BJ (cell line): Measurements from ENCODE around the gene CLECL1. TPM values are rescaled to one million over a fixed set of nuclear protein-coding genes. Genes with fewer than 3 reads are reported as not detected.
"Not testable (repeated sequence)": the region's sequence is repeated elsewhere in the genome, so short reads cannot be mapped to it uniquely, and the experiment has no call there.

Experiments used
- CTCF ChIA-PET: fragments of 350-600 bp; formaldehyde crosslinking; extraction: SDS; loops from one replicate; lab custom pipeline; 2021; ENCODE audit warnings: antibody characterized with exemption, inconsistent platforms; lab: Yijun Ruan, JAX
- POLR2A ChIA-PET: fragments of 300-600 bp; sonication (Branson Sonifier 250); formaldehyde crosslinking; extraction: SDS; loops from one replicate; lab custom pipeline; 2021; ENCODE audit warnings: antibody characterized with exemption; lab: Charles Lee
- DNase-seq: peaks from one replicate; pipeline ENCODE4 v3.0.0-alpha.2; 2011; ENCODE audit warnings: low read depth
- H3K27me3 ChIP-seq: 2 replicates; pipeline ENCODE4 v1.6.0; 2011; ENCODE audit warnings: low read length; ENCODE audit not compliant: control insufficient read depth, insufficient read depth
- H3K36me3 ChIP-seq: 2 replicates; pipeline ENCODE4 v1.5.1; 2011; ENCODE audit warnings: low read length; ENCODE audit not compliant: control insufficient read depth, insufficient read depth
- H3K4me3 ChIP-seq: 2 replicates; pipeline ENCODE4 v1.5.1; 2011; ENCODE audit warnings: low read depth, mild to moderate bottlenecking, control low read depth, low read length
- polyA plus RNA-seq: library from polyadenylated mRNA; depleted of rRNA; stranded (reverse); fragments of >200 nt; gene quantifications from 2 replicates; pipeline ENCODE4 v1.2.3, GENCODE V29; 2011
- TF ChIP-seq, protein P1 (sequence below): IDR thresholded peaks from 2 replicates; pipeline ENCODE4 v1.5.1; 2011; ENCODE audit warnings: low read depth, mild to moderate bottlenecking, control low read depth, inconsistent platforms, low read length, moderate library complexity; ENCODE audit not compliant: insufficient read depth

The CLECL1 gene
- polyA plus RNA-seq, 1 experiment: not detected

DNA sequence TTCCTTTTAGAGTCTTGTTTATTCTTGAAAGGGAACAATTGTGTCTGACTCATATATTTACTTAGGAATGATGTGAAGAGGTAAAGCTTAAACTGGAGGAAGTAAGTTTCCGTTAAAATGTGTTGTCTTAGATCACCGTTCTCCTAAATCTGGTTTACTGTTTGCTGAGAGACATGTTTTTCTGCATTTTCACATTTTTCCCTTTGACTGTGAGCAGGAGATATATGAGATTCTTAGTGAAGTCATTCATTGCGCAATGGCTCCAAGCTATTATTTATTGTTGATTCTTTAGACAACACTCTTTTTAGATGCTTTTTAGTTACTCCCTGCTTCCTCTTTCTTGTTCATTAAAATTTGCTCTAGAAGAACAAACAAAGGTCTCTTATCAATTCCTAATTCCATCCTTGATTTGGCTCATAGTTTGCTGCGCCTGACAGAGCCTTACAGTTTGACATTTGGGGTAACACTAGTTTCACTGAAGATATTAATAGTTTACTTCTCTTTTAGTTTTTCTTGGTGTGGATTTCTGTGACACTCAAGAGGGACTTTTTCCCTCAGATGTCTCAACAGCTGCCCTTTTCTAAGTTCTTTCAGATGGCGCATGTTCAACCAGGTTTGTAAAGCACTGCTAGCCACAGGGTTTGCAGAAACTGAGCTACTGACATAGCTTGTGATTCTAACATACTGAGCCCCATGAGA is 11.4 kb downstream of the CLECL1 start:
- no peak overlapping the region for H3K4me3 ChIP-seq
- no peaks in the 10 kb centered on the region for H3K36me3 ChIP-seq
- ChIA-PET CTCF (interaction anchor here (0.6 to 1.1 kb wide), 4 partner anchors 9 to 313 kb away, joined by 3 to 8 read pairs (median 4); no protein-coding TSS in a partner anchor), POLR2A (no interaction called here)
- peak; percentile 12 for DNase-seq
- no peaks in the 10 kb centered on the region for H3K27me3 ChIP-seq
- TF ChIP-seq, protein P1, sequence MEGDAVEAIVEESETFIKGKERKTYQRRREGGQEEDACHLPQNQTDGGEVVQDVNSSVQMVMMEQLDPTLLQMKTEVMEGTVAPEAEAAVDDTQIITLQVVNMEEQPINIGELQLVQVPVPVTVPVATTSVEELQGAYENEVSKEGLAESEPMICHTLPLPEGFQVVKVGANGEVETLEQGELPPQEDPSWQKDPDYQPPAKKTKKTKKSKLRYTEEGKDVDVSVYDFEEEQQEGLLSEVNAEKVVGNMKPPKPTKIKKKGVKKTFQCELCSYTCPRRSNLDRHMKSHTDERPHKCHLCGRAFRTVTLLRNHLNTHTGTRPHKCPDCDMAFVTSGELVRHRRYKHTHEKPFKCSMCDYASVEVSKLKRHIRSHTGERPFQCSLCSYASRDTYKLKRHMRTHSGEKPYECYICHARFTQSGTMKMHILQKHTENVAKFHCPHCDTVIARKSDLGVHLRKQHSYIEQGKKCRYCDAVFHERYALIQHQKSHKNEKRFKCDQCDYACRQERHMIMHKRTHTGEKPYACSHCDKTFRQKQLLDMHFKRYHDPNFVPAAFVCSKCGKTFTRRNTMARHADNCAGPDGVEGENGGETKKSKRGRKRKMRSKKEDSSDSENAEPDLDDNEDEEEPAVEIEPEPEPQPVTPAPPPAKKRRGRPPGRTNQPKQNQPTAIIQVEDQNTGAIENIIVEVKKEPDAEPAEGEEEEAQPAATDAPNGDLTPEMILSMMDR: no peak

- H3K4me3 ChIP-seq: no peak overlapping the region
- no peak for DNase-seq
- TF ChIP-seq, protein P1: no peak
- ChIA-PET CTCF (no interaction called here), POLR2A (no interaction called here)
- no peaks in the 10 kb centered on the region for H3K36me3 ChIP-seq
- no peaks in the 10 kb centered on the region for H3K27me3 ChIP-seq
Observed at GRCh38 chr12:9719790-9720189, 13.1 kb downstream of the CLECL1 start.

DNA sequence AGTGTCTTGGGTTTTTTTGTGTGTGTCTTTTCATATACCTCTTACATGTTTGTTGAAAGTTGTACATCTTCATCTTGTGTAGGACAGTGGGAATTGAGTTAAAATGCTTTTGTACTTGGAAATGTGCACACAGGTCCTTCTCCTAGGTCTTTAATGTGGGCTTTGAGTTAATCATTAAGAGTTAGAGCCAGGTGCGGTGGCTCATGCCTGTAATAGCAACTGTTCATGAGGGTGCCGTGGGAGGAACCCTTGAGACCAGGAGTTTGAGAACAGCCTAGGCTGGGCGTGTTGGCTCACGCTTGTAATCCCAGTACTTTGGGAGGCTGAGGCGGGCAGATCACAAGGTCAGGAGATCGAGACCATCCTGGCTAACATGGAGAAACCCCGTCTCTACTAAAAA is 13.9 kb downstream of the CLECL1 start:
- H3K36me3 ChIP-seq: no peaks in the 10 kb centered on the region
- ChIA-PET CTCF (no interaction called here), POLR2A (no interaction called here)
- no peak overlapping the region for H3K4me3 ChIP-seq
- no peaks in the 10 kb centered on the region for H3K27me3 ChIP-seq
- TF ChIP-seq, protein P1: no peak
- DNase-seq: no peak

DNA sequence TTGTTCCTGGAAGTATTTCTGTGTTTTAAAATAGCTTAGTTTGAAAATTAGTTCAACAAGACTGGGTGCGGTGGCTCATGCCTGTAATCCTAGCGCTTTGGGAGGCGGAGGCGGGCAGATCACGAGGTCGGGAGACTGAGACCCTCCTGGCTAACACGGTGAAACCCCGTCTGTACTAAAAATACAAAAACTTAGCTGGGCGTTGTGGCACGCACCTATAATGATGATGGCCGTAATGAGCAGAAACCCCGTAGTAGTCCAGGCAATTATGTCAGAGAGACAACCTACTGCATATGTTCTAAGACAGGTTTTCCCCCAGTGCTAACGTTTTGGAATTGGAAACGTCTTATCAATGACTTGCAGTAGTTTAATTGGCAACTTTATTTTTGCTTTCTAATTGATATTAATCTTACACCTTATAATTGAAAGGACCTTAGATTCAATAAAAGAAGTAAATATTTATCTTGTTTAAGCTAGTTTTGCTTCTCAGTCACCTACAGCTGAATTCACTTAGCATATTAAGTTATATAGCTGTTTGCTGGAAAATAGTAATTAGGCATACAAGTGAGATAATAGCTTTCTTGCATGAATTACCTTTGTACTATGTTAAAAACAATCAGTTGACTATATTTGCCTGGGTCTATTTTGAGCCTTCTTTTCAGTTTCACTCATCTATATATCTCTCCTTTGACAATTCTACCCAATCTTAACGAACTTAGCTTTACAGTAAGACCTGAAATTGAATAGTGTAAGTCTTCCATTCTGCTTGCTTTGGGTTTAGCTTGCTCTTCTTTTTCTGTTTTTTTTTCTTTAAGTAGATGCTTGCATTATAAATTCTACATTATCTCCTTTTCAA is 15.6 kb downstream of the CLECL1 start:
- no peak for DNase-seq
- no peak overlapping the region for H3K4me3 ChIP-seq
- TF ChIP-seq, protein P1: no peak
- ChIA-PET CTCF (interaction anchor here (1.5 to 2.0 kb wide), 3 partner anchors 9 to 32 kb away, joined by 3 to 10 read pairs (median 6); no protein-coding TSS in a partner anchor), POLR2A (no interaction called here)
- H3K36me3 ChIP-seq: no peaks in the 10 kb centered on the region
- H3K27me3 ChIP-seq: no peaks in the 10 kb centered on the region

DNA sequence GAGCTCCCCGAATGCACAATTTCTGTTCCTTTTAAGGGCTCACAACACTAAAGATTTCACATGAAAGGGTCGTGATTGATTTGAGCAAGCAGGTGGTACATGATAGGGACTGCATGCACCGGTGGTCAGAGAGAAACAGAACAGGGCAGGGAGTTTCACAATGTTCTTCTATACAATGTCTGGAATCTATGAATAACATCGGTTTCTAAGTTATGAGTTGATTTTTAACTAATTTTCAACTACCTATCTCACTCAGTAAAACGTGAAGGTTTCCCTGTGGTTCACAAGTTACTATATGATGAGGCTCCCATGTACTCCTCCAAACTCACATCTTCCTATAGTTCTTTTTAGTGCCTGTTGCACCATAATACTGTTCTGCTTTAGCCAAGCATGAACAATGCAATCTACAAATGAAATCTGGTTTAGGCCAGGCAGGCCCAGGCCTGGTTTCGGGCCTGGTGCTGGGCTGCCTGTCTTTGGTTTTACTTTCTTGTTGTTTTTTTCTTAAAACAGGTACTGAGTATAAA is 19.8 kb downstream of the CLECL1 start:
- H3K4me3 ChIP-seq, H3K36me3 ChIP-seq, H3K27me3 ChIP-seq, DNase-seq, POLR2A ChIA-PET: not testable (repeated sequence)
- CTCF ChIA-PET: interaction anchor here (1.3 to 7.8 kb wide), 2 partner anchors 8 to 80 kb away, joined by 3 to 135 read pairs; no protein-coding TSS in a partner anchor
